Peyer's patch (tissue), 4 donors: ENCODE data around the gene VAV3.

ENCODE experiments used
- CTCF ChIP-seq, 6 experiments: fragments of 450-650 bp in 4 of 6; fragments of 200-600 bp in 2 of 6; sonication (generic) in 1 of 6; IDR thresholded peaks; one replicate each; pipeline ENCODE4 v1.5.1; 2017 to 2019; ENCODE audit warnings: antibody characterized with exemption in 6 of 6, mild to moderate bottlenecking in 3 of 6, moderate library complexity in 1 of 6
- POLR2A ChIP-seq, 2 donors: fragments of 450-650 bp; IDR thresholded peaks; one replicate each; pipeline ENCODE4 v1.5.1; 2017; ENCODE audit warnings: antibody characterized with exemption in 2 of 2, mild to moderate bottlenecking in 2 of 2, moderate library complexity in 2 of 2

GRCh38 chr1:107557095-107557494 is 407.9 kb downstream of the VAV3 start:
- no peak for TF ChIP-seq CTCF (IDR thresholded peaks at IDR 0.05)
- no peak for TF ChIP-seq POLR2A (IDR thresholded peaks at IDR 0.05)
